MM.1S (cell line): ENCODE data around the gene CISH.

Experiments
- DNase-seq: peaks from one replicate; pipeline ENCODE4 v3.0.0-alpha.2; 2015
- H2AFZ ChIP-seq: fragments of 300-600 bp; sonication (generic); 2 replicates; pipeline ENCODE4 v1.6.0; 2016; ENCODE audit warnings: antibody characterized with exemption, low read length
- H3F3A ChIP-seq: fragments of 300-600 bp; sonication (generic); 2 replicates; pipeline ENCODE4 v1.6.1; 2016; ENCODE audit warnings: mild to moderate bottlenecking, antibody characterized with exemption, low read length, moderate library complexity, mixed read lengths; ENCODE audit not compliant: insufficient read depth
- H3K27ac ChIP-seq: fragments of 300-600 bp; sonication (generic); 2 replicates; pipeline ENCODE4 v1.5.1; 2016; ENCODE audit warnings: mild to moderate bottlenecking, low read length
- H3K27me3 ChIP-seq: fragments of 300-600 bp; sonication (generic); replicated peaks from 2 replicates; pipeline ENCODE4 v1.6.0; 2016; ENCODE audit warnings: low read length; ENCODE audit not compliant: insufficient read depth
- H3K36me3 ChIP-seq: fragments of 300-600 bp; sonication (generic); replicated peaks from 2 replicates; pipeline ENCODE4 v1.6.1; 2016; ENCODE audit warnings: mild to moderate bottlenecking, low read length, mixed read lengths; ENCODE audit not compliant: insufficient read depth
- H3K4me1 ChIP-seq: fragments of 300-600 bp; sonication (generic); 2 replicates; pipeline ENCODE4 v1.6.1; 2016; ENCODE audit warnings: low read length, mixed read lengths
- H3K4me2 ChIP-seq: fragments of 300-600 bp; sonication (generic); 2 replicates; pipeline ENCODE4 v1.6.0; 2016; ENCODE audit warnings: low read depth, low read length
- H3K4me3 ChIP-seq: fragments of 300-600 bp; sonication (generic); 2 replicates; pipeline ENCODE4 v1.5.1; 2016; ENCODE audit warnings: low read length, mixed read lengths
- H3K79me2 ChIP-seq: fragments of 300-600 bp; sonication (generic); 2 replicates; pipeline ENCODE4 v1.6.1; 2016; ENCODE audit warnings: mixed run types, low read length, mixed read lengths
- H3K9ac ChIP-seq: fragments of 300-600 bp; sonication (generic); 2 replicates; pipeline ENCODE4 v1.6.1; 2016; ENCODE audit warnings: low read length, mixed read lengths
- H3K9me2 ChIP-seq: fragments of 300-600 bp; sonication (generic); replicated peaks from 2 replicates; pipeline ENCODE4 v1.6.1; 2016; ENCODE audit warnings: mild to moderate bottlenecking, low read length, mixed read lengths; ENCODE audit not compliant: insufficient read depth
- H3K9me3 ChIP-seq: fragments of 300-600 bp; sonication (generic); replicated peaks from 2 replicates; pipeline ENCODE4 v1.6.1; 2016; ENCODE audit warnings: mild to moderate bottlenecking, low read length, mixed read lengths; ENCODE audit not compliant: insufficient read depth
- H4K20me1 ChIP-seq: fragments of 300-600 bp; sonication (generic); 2 replicates; pipeline ENCODE4 v1.6.1; 2016; ENCODE audit warnings: mild to moderate bottlenecking, low read length, moderate library complexity, mixed read lengths; ENCODE audit not compliant: insufficient read depth
- CTCF ChIP-seq: fragments of 300-600 bp; sonication (generic); IDR thresholded peaks from 2 replicates; pipeline ENCODE4 v1.5.1; 2016; ENCODE audit warnings: antibody characterized with exemption, low read length, mixed read lengths
- EZH2 ChIP-seq: fragments of 300-600 bp; sonication (generic); optimal IDR thresholded peaks from 2 replicates; pipeline ENCODE3; 2017; ENCODE audit warnings: low read depth, mild to moderate bottlenecking, antibody characterized with exemption, low read length, mixed read lengths
- EZH2phosphoT487 ChIP-seq: fragments of 300-600 bp; sonication (generic); IDR thresholded peaks from 2 replicates; pipeline ENCODE4 v1.6.1; 2018; ENCODE audit warnings: antibody characterized with exemption, low read length

CISH gene

DNA sequence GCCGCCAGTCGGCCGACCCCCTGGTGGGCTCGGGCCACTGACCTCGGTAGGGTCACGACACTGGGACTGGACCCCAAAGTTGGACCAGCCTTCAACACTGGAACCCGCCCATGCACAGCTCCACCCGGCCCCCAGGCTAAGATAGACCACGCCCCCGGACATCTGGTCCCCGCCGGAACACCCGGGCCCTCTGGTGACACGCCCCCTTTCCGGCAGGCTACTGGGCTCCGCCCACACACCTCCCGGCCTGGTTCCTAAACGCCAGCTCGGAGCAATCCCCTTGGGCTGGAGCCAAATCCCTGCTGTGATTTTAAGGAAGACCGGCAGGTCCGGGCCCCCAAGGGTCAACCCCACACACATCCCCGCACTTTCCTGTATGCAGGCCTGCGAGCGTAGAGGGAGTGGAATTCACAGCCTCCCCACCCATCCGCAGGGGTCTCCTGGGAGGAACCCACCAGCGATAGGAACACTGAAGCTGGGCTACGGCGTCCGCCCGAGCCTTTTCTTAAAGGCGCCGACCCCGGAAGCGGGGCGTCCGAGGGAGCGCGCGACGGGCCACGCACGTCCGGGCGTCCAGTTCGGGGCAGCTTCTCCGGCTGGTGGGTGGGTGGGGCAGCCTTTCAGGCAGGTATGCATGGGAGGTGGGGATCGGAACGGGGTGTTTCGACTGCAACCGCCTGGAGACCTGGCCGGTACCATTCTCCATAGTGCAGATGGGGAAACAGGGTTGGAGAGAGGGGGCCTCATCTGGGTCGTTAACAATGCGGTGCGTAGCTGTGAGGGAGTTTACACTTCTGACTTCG, 42.4 kb downstream of the CISH start, which contains the start of gene HEMK1:
TSS of gene HEMK1 (plus strand) at position 576 of the 803 bp plus-strand sequence. CDS start 1,583 bp downstream, outside the sequence.
- Histone ChIP-seq H3K4me1 (peaks cover 12% of the 10 kb centered on the region), H2AFZ (peak within 1 kb of the TSS; percentile 97), H3K79me2 (no peaks in the 10 kb centered on the region), H3K36me3 (no peaks in the 10 kb centered on the region), H3K9ac (peak within 1 kb of the TSS; percentile 70), H3K9me2 (no peaks in the 10 kb centered on the region), H4K20me1 (no peaks in the 10 kb centered on the region), H3F3A (peaks cover 10% of the 10 kb centered on the region; the same call in 1 of the 2 replicates), H3K27me3 (peaks cover 9% of the 10 kb centered on the region; the same call in 1 of the 2 replicates), H3K9me3 (no peaks in the 10 kb centered on the region), H3K27ac (peak within 1 kb of the TSS; percentile 52; the same call in 1 of the 2 replicates), H3K4me2 (peak within 1 kb of the TSS; percentile 93), H3K4me3 (peak within 1 kb of the TSS; percentile 99)
- DNase-seq: peak; percentile 94
- TF ChIP-seq CTCF (no peak), EZH2 (no peak), EZH2phosphoT487 (no peak)

GRCh38 chr3:50567386-50568167, 44.0 kb downstream of the CISH start, which contains the start of gene C3orf18:
Gene C3orf18 (minus strand): TSS chr3:50567747. CDS start chr3:50565699, 2,048 bp downstream.
- Histone ChIP-seq H3K9me3 (no peaks in the 10 kb centered on the region), H3K9ac (peak within 1 kb of the TSS; percentile 42; the same call in 1 of the 2 replicates), H3K4me2 (peak within 1 kb of the TSS; percentile 93), H3K9me2 (no peaks in the 10 kb centered on the region), H3F3A (peaks cover 10% of the 10 kb centered on the region; the same call in 1 of the 2 replicates), H3K27me3 (peaks cover 9% of the 10 kb centered on the region; the same call in 1 of the 2 replicates), H2AFZ (peak within 1 kb of the TSS; percentile 97), H3K4me1 (peaks cover 12% of the 10 kb centered on the region), H4K20me1 (no peaks in the 10 kb centered on the region), H3K27ac (no peak within 1 kb of the TSS; the same call in 1 of the 2 replicates), H3K4me3 (peak within 1 kb of the TSS; percentile 99), H3K79me2 (no peaks in the 10 kb centered on the region), H3K36me3 (no peaks in the 10 kb centered on the region)
- DNase-seq: peak; percentile 97
- TF ChIP-seq EZH2phosphoT487 (no peak), CTCF (no peak), EZH2 (no peak)

DNA sequence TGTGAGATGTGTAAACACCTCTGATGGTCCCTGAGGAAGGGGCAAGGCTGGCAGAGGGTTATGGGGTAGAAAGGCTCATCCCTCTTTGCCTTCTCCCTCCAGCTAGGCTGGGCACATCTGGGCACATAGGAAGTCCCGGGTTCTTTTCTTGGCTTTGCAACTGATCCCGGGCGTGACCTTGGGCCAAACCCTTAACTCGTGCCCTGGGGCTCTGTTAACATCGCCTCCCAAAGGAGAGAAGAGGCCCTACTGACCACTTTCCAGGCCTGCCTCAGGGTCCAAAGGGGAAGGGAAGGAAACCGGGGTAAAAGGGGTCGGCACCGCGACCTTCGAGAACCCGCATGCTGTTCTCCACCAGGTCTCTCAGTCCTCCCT, 44.6 kb downstream of the CISH start:
- Histone ChIP-seq H3K4me1 (peaks cover 12% of the 10 kb centered on the region), H4K20me1 (no peaks in the 10 kb centered on the region), H3K27ac (no peak overlapping the region), H3K27me3 (peaks cover 9% of the 10 kb centered on the region; the same call in 1 of the 2 replicates), H3K4me3 (peak overlapping the region; percentile 58), H3K4me2 (peak overlapping the region; percentile 93), H3K9me3 (no peaks in the 10 kb centered on the region), H2AFZ (peak overlapping the region; percentile 60), H3K79me2 (no peaks in the 10 kb centered on the region), H3K36me3 (no peaks in the 10 kb centered on the region), H3F3A (peaks cover 10% of the 10 kb centered on the region; the same call in 1 of the 2 replicates), H3K9me2 (no peaks in the 10 kb centered on the region), H3K9ac (peak overlapping the region; percentile 42; the same call in 1 of the 2 replicates)
- DNase-seq: no peak
- TF ChIP-seq CTCF: no peak
- no peak for TF ChIP-seq EZH2
- no peak for TF ChIP-seq EZH2phosphoT487
